NB4 (cell line): ENCODE data around the gene RETREG3.

Source experiments
- CTCF ChIP-seq: IDR thresholded peaks from one replicate; pipeline ENCODE4 v1.5.1; 2012; ENCODE audit warnings: low read depth, low read length
- MAX ChIP-seq: IDR thresholded peaks from 2 replicates; pipeline ENCODE4 v1.6.1; 2011; ENCODE audit warnings: low read depth, low read length
- MYC ChIP-seq: IDR thresholded peaks from 2 replicates; pipeline ENCODE4 v1.6.1; 2011; ENCODE audit warnings: low read depth, low read length
- POLR2A ChIP-seq: IDR thresholded peaks from 2 replicates; pipeline ENCODE4 v1.6.1; 2011; ENCODE audit warnings: mild to moderate bottlenecking; ENCODE audit not compliant: insufficient read length; ENCODE audit errors: extremely low read depth

GRCh38 chr17:42538482-42538881 is 70.7 kb downstream of the RETREG3 start:
- TF ChIP-seq CTCF (no peak), MYC (no peak), POLR2A (no peak), MAX (no peak)
